ENCODE results near the gene UTP15. TPM values are rescaled to one million over a fixed set of nuclear protein-coding genes. Genes with fewer than 3 reads are reported as not detected.

UTP15 gene
- total and polyA plus RNA-seq, 8 donors: 0.87 to 168 (median 9.4) TPM

DNA sequence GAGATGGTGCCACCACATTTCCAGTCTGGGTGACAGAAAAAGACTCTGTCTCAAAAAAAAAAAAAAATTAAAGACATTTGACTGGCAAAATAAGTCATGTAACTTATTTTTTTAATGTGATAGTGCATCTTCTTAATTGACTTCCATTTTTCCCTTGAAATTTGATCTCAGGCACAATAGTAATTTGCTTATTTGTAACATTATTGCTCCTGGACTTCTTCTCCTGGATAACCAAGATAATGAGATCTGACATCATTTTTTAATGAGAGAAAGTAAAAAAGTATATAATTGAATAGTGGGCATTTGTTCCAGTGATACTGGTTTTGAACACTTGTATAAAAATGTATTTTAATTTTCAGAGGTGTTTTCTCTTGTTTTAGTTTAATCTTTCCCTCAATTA is 63.9 kb downstream of the UTP15 start:
- Histone ChIP-seq H3K27ac (no peak overlapping the region), H3K9me3 (no peaks in the 10 kb centered on the region), H3K4me3 (peak overlapping the region in 1 of 4 donors; percentile 84), H3K4me1 (peaks cover 0 to 44% (median 36%) of the 10 kb centered on the region in 4 donors), H3K36me3 (no peaks in the 10 kb centered on the region), H3K27me3 (peaks cover 0 to 16% (median 5%) of the 10 kb centered on the region in 3 donors)
- intact Hi-C loops (cut with DNase I; ENCODE audit: low total_unique reads): no loop called here
- DNase-seq: no peak
- TF ChIP-seq POLR2AphosphoS5 (IDR thresholded peaks at IDR 0.05) (no peak), CTCF (IDR thresholded peaks at IDR 0.05) (no peak), POLR2A (IDR thresholded peaks at IDR 0.05) (no peak), EP300 (IDR thresholded peaks at IDR 0.05) (no peak)

DNA sequence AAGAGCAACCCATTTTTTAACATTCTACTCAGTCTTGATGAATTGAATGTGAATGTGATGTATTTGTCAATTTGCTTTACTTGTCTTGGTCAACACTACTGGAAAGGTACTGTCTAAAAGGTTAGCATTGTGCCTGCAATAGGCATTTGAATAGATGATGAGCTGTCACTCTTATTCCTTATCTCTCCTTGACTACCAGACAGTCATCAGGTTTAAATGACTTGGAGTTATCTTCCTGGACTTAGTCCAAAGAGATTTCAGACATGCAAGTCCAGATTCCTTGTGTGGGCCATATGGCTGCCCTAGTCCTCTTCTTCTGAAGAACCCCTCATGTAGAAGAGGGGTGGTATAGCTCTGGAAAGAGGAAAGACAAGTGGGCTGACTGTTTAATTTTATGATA is 65.2 kb downstream of the UTP15 start:
- Histone ChIP-seq H3K27me3 (peaks cover 0 to 13% (median 5%) of the 10 kb centered on the region in 3 donors), H3K9me3 (no peaks in the 10 kb centered on the region), H3K36me3 (no peaks in the 10 kb centered on the region), H3K4me1 (peaks cover 0 to 38% (median 25%) of the 10 kb centered on the region in 4 donors), H3K27ac (no peak overlapping the region), H3K4me3 (no peak overlapping the region)
- intact Hi-C loops (cut with DNase I; ENCODE audit: low total_unique reads): no loop called here
- TF ChIP-seq POLR2AphosphoS5 (IDR thresholded peaks at IDR 0.05) (no peak), POLR2A (IDR thresholded peaks at IDR 0.05) (no peak), CTCF (IDR thresholded peaks at IDR 0.05) (no peak), EP300 (IDR thresholded peaks at IDR 0.05) (no peak)
- DNase-seq: no peak

DNA sequence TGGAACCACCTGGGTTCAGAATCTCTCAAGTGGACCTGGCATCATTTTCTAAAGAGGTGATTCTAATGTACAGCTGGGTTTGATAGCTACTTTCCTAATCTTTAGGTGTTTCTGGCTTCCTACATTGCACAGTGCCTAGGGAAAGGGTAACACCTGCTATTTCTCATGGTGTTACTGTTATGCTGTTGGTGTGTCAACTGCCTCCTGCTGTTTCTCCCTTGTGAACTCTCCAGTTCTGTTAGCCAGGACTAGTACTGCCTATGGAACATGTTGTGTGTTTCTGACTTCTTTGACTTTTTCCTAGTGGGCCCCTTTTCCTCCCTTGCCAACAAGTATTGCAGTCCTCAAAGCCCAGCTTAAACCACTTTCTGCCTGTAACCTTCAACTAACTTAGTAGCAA is 66.0 kb downstream of the UTP15 start:
- intact Hi-C loops (cut with DNase I; ENCODE audit: low total_unique reads): no loop called here
- H3K27me3 ChIP-seq: peaks cover 0 to 5% (median under 1%) of the 10 kb centered on the region in 3 donors
- H3K4me1 ChIP-seq: peaks cover 0 to 33% (median 21%) of the 10 kb centered on the region in 4 donors
- DNase-seq: no peak
- H3K4me3 ChIP-seq: no peak overlapping the region
- TF ChIP-seq EP300 (IDR thresholded peaks at IDR 0.05) (no peak), CTCF (IDR thresholded peaks at IDR 0.05) (no peak), POLR2A (IDR thresholded peaks at IDR 0.05) (no peak), POLR2AphosphoS5 (IDR thresholded peaks at IDR 0.05) (no peak)
- H3K27ac ChIP-seq: no peak overlapping the region
- H3K9me3 ChIP-seq: no peaks in the 10 kb centered on the region
- no peaks in the 10 kb centered on the region for H3K36me3 ChIP-seq

Other genes starting within 250 kb of the UTP15 start
- gene FOXD1, start 117.0 kb upstream of the UTP15 start, total RNA-seq: under 1 TPM in 1 of 5 donors, not detected in 4; 0.18 TPM
- gene FOXD1, start 117.0 kb upstream of the UTP15 start, polyA plus RNA-seq: under 1 TPM in 2 of 3 donors, not detected in 1; 0.19 to 0.28 TPM
- 100 to 1,000 TPM; 154 to 498 (median 339) TPM for gene BTF3, start 67.3 kb upstream of the UTP15 start, total RNA-seq
- 1,000 to 10,000 TPM in 1 of 3 donors, 100 to 1,000 TPM in 2; 692 to 1,046 (median 765) TPM for gene BTF3, start 67.3 kb upstream of the UTP15 start, polyA plus RNA-seq
- gene ANKRA2, start 104 bp upstream of the UTP15 start, total RNA-seq: 100 to 1,000 TPM in 1 of 5 donors, 10 to 100 TPM in 2, 1 to 10 TPM in 2; 2.0 to 115 (median 36.7) TPM
- 10 to 100 TPM; 11.6 to 26.1 (median 21.8) TPM for gene ANKRA2, start 104 bp upstream of the UTP15 start, polyA plus RNA-seq
- 100 to 1,000 TPM in 3 of 5 donors, 10 to 100 TPM in 2; 25.8 to 156 (median 111) TPM for gene ARHGEF28, start 60.5 kb downstream of the UTP15 start, total RNA-seq
- 10 to 100 TPM; 13.9 to 16.2 (median 13.9) TPM for gene ARHGEF28, start 60.5 kb downstream of the UTP15 start, polyA plus RNA-seq

Data from stomach (tissue), 9 donors.